ENCODE measurements around the gene CNFN.

DNA sequence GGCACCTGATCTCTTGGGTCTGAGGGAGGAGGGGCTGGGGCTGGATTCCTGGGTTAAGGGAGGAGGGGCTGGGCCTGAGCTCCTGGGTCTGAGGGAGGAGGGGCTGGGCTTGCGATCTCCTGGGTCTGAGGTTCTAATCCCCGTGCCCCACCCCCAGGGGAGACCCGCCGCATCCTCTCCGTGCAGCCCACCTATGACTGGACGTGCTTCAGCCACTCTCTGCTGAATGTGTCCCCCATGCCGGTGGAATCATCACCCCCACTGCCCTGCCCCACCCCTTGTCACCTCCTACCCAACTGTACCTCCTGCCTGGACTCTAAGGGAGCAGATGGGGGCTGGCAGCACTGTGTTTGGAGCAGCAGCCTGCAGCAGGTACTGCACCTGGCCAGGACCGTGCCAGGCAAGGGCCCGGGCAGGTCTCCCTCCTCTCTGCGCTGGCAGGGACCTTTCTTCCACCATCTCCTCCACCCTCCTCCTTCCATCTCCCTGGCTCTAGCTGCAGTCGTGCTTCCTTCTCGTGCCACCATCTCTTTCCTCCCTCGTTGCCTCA lies 27.1 kb downstream of the CNFN start:
- TF ChIP-seq, protein P1, sequence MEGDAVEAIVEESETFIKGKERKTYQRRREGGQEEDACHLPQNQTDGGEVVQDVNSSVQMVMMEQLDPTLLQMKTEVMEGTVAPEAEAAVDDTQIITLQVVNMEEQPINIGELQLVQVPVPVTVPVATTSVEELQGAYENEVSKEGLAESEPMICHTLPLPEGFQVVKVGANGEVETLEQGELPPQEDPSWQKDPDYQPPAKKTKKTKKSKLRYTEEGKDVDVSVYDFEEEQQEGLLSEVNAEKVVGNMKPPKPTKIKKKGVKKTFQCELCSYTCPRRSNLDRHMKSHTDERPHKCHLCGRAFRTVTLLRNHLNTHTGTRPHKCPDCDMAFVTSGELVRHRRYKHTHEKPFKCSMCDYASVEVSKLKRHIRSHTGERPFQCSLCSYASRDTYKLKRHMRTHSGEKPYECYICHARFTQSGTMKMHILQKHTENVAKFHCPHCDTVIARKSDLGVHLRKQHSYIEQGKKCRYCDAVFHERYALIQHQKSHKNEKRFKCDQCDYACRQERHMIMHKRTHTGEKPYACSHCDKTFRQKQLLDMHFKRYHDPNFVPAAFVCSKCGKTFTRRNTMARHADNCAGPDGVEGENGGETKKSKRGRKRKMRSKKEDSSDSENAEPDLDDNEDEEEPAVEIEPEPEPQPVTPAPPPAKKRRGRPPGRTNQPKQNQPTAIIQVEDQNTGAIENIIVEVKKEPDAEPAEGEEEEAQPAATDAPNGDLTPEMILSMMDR (IDR thresholded peaks at IDR 0.05; ENCODE audit: low read length) = no peak
- no peak for TF ChIP-seq EZH2 (IDR thresholded peaks at IDR 0.05; ENCODE audit: borderline replicate concordance, low read length)

Data from OCI-LY1 (cell line).